Duodenal mucosa (tissue), 2 donors: ENCODE data around the gene TTC17.
"Not testable (repeated sequence)": the region's sequence is repeated elsewhere in the genome, so short reads cannot be mapped to it uniquely, and the experiment has no call there.

Experiments used
- H3K27ac ChIP-seq: one replicate; pipeline ENCODE4 v1.7.0; 2013; ENCODE audit warnings: low read depth, low read length
- H3K27me3 ChIP-seq, 2 donors: one replicate each; pipeline ENCODE4 v1.7.0; 2013; ENCODE audit warnings: low read length in 2 of 2, control low read depth in 1 of 2; ENCODE audit not compliant: insufficient read depth in 2 of 2, control insufficient read depth in 1 of 2
- H3K36me3 ChIP-seq, 2 donors: one replicate each; pipeline ENCODE4 v1.7.0; 2013; ENCODE audit warnings: low read length in 2 of 2, control low read depth in 1 of 2; ENCODE audit not compliant: insufficient read depth in 2 of 2, control insufficient read depth in 1 of 2
- H3K4me1 ChIP-seq, 2 donors: one replicate each; pipeline ENCODE4 v1.7.0; 2013; ENCODE audit warnings: low read length in 2 of 2, control low read depth in 1 of 2; ENCODE audit not compliant: insufficient read depth in 2 of 2, control insufficient read depth in 1 of 2
- H3K4me3 ChIP-seq, 2 donors: one replicate each; pipeline ENCODE4 v1.7.0; 2013; ENCODE audit warnings: low read length in 2 of 2, low read depth in 1 of 2
- H3K9ac ChIP-seq, 2 donors: one replicate each; pipeline ENCODE4 v1.7.0; 2013; ENCODE audit warnings: low read length in 2 of 2, low read depth in 1 of 2
- H3K9me3 ChIP-seq, 2 donors: one replicate each; pipeline ENCODE4 v1.7.0; 2013; ENCODE audit warnings: low read length in 2 of 2, control low read depth in 1 of 2; ENCODE audit not compliant: control insufficient read depth in 1 of 2

TTC17 gene

GRCh38 chr11:43443811-43444210 is 85.1 kb downstream of the TTC17 start:
- H3K27me3 ChIP-seq = no peaks in the 10 kb centered on the region
- H3K9ac ChIP-seq = no peak overlapping the region
- H3K9me3 ChIP-seq = no peaks in the 10 kb centered on the region
- H3K4me1 ChIP-seq = no peaks in the 10 kb centered on the region
- H3K36me3 ChIP-seq = peaks cover 40 to 67% of the 10 kb centered on the region in 2 donors
- no peak overlapping the region for H3K4me3 ChIP-seq
- H3K27ac ChIP-seq = no peak overlapping the region

GRCh38 chr11:43447151-43447550 is 88.4 kb downstream of the TTC17 start:
- Histone ChIP-seq H3K9me3 (no peaks in the 10 kb centered on the region), H3K4me3 (no peak overlapping the region), H3K9ac (no peak overlapping the region), H3K4me1 (no peaks in the 10 kb centered on the region), H3K27ac (no peak overlapping the region), H3K27me3 (no peaks in the 10 kb centered on the region), H3K36me3 (peaks cover 45 to 87% of the 10 kb centered on the region in 2 donors)

GRCh38 chr11:43458486-43458885 is 99.8 kb downstream of the TTC17 start:
- Histone ChIP-seq H3K27me3 (no peaks in the 10 kb centered on the region), H3K27ac (no peak overlapping the region), H3K36me3 (peaks cover 42 to 60% of the 10 kb centered on the region in 2 donors), H3K4me3 (no peak overlapping the region), H3K9me3 (peaks cover 2 to 5% of the 10 kb centered on the region in 2 donors), H3K9ac (no peak overlapping the region), H3K4me1 (no peaks in the 10 kb centered on the region)

- Histone ChIP-seq H3K36me3 (peaks cover 37 to 56% of the 10 kb centered on the region in 2 donors), H3K9ac (no peak overlapping the region), H3K4me3 (no peak overlapping the region), H3K27me3 (no peaks in the 10 kb centered on the region), H3K27ac (no peak overlapping the region), H3K4me1 (no peaks in the 10 kb centered on the region), H3K9me3 (peaks cover 2 to 5% of the 10 kb centered on the region in 2 donors)
Observed at GRCh38 chr11:43459246-43459645, 100.5 kb downstream of the TTC17 start.

- Histone ChIP-seq H3K9ac (no peak overlapping the region), H3K27me3 (no peaks in the 10 kb centered on the region), H3K4me1 (no peaks in the 10 kb centered on the region), H3K36me3 (peaks cover 44 to 65% of the 10 kb centered on the region in 2 donors), H3K4me3 (no peak overlapping the region), H3K9me3 (peaks cover 5 to 16% of the 10 kb centered on the region in 2 donors), H3K27ac (no peak overlapping the region)
Observed at GRCh38 chr11:43462359-43462758, 103.6 kb downstream of the TTC17 start.

GRCh38 chr11:43467958-43468357 is 109.2 kb downstream of the TTC17 start:
- H3K27me3 ChIP-seq = no peaks in the 10 kb centered on the region
- peaks cover 28 to 30% of the 10 kb centered on the region in 2 donors for H3K36me3 ChIP-seq
- H3K9me3 ChIP-seq = peaks cover 3 to 22% of the 10 kb centered on the region in 2 donors
- no peak overlapping the region for H3K4me3 ChIP-seq
- H3K27ac ChIP-seq = no peak overlapping the region
- H3K9ac ChIP-seq = no peak overlapping the region
- H3K4me1 ChIP-seq = no peaks in the 10 kb centered on the region

- peaks cover 5 to 13% of the 10 kb centered on the region in 2 donors for H3K9me3 ChIP-seq
- H3K4me1 ChIP-seq, H3K4me3 ChIP-seq, H3K27ac ChIP-seq, H3K9ac ChIP-seq, H3K27me3 ChIP-seq, H3K36me3 ChIP-seq: not testable (repeated sequence)
Observed at GRCh38 chr11:43477491-43477890, 118.8 kb downstream of the TTC17 start.

- no peaks in the 10 kb centered on the region for H3K27me3 ChIP-seq
- peaks cover 7 to 8% of the 10 kb centered on the region in 2 donors for H3K36me3 ChIP-seq
- no peak overlapping the region for H3K4me3 ChIP-seq
- H3K9ac ChIP-seq = no peak overlapping the region
- no peak overlapping the region for H3K27ac ChIP-seq
- no peaks in the 10 kb centered on the region for H3K9me3 ChIP-seq
- H3K4me1 ChIP-seq = no peaks in the 10 kb centered on the region
Observed at GRCh38 chr11:43486141-43486540, 127.4 kb downstream of the TTC17 start.

- Histone ChIP-seq H3K27ac (no peak overlapping the region), H3K36me3 (peaks cover 31 to 41% of the 10 kb centered on the region in 2 donors), H3K4me1 (no peaks in the 10 kb centered on the region), H3K4me3 (no peak overlapping the region), H3K9me3 (no peaks in the 10 kb centered on the region), H3K27me3 (no peaks in the 10 kb centered on the region), H3K9ac (no peak overlapping the region)
Observed at GRCh38 chr11:43489869-43490465, 131.2 kb downstream of the TTC17 start.

GRCh38 chr11:43492701-43493100 is 134.0 kb downstream of the TTC17 start:
- Histone ChIP-seq H3K4me3 (no peak overlapping the region), H3K27ac (no peak overlapping the region), H3K4me1 (no peaks in the 10 kb centered on the region), H3K27me3 (no peaks in the 10 kb centered on the region), H3K9ac (no peak overlapping the region), H3K9me3 (no peaks in the 10 kb centered on the region), H3K36me3 (peaks cover 31 to 45% of the 10 kb centered on the region in 2 donors)
